ENCODE measurements around the gene DCLRE1C.
"Not testable (repeated sequence)": the region's sequence is repeated elsewhere in the genome, so short reads cannot be mapped to it uniquely, and the experiment has no call there.

The DCLRE1C gene

DNA sequence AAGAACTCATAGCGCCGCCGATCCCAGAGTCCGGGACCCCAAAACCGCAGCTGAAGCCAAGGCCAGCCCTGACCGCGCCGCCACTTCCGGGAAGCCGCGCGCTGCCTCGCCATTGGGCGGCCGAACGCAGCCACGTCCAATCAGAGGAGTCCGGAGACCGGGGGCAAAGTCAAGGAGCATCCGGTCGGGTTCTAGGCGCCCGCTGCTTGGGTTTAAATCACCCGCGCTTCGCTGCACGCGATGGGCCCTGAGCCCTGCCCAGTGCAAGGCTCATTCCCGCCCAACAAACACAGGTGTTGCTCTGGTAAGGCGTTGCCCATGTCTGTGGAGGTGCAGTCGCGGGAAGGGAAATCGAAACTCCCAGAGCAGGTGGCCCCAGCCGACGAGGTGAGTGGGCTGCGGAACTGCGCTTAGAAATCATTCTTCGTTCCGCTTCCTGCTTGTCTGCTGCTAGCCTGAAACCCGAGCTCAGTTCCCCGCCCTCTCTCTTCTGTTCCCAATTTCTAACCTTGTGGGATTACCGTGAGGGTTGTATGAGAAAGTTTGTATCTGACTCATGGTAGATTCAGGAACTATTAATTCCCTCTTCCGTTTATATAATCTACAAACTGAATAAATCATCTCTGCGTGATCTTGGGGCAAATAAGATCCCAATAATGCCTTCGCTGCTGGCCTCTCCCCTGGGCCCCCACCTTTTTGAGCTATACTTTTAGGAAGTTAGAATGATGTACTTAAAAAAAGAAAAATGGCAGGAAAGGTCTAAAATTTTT is at the start of gene DCLRE1C:
Gene DCLRE1C, minus strand, starts transcription at position 96 of the 770 bp plus-strand sequence. Its CDS starts 86 bp downstream, at position 10.
- peak; percentile 68 for DNase-seq

DNA sequence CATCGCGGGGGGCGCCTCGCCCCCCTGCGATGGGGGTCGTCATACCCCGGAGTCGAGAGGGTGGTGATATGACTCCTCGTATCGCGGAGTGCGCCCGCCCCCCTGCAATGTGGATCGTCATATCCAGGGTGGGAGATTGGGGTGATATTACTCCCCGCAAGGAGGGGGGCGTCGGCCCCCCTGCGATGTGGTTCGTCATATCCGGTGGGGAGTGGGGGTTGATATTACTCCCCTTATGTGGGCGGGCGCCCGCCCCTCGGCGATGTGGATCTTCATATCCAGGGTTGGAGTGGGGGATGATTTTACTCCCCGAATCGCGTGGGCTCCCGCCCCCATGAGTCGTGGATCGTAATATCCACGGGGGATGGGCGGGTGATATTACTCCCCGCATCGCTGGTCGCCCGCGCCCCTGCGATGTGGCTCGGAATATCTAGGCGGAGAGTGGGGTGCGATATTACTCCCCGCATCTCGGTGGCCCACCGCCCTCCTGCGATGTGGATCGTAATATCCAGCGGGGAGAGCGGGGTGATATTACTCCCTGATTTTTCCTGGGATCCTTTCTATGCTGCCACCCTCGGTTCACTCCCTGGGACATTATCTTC is 42.2 kb upstream of the DCLRE1C start:
- no peak for DNase-seq

DNA sequence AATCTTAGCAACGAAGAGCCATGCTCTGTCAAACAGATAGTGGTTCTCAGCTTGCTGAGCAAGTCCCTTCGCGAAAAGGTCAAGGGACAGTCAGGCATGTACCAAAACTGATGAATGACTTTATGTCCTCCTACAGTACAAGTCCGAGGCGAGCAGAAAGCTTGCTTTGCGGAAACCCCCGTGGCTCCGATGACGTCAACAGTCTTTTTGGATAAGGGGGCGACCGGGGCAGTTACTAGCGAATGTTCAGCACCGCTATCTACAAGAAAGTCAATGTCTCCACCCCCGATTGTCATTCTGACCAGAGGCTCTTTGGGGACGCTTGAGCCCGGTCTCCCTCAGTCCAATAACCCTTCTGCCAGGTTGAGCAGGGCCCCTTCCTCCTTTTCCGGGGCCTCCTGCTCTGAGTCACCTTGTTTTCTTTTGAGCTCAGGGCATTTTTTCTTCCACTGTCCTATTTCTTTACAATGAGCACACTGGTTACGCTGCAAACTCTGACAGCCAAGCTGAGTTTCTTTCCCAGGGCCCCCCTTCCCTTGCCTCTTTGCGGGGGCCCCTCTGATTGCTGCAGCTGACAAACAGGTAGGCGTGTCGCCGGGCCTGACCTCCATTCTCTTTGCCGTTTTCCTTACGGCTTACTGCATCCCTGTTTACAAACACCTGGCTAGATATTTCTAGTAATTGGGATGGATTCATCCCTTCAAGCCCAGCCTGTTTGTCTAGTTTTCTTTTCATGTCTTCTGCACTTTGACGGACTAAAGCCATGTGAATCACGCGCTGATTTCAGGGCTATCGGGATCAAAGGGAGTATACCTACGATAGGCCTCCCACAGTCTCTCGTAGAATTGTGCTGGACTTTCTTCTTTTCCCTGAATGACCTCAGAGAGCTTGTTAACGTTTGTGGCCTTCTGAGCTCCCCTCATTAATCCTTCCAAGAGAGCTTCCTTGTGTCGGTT is 39.9 kb upstream of the DCLRE1C start:
- DNase-seq, result not testable (repeated sequence)

DNA sequence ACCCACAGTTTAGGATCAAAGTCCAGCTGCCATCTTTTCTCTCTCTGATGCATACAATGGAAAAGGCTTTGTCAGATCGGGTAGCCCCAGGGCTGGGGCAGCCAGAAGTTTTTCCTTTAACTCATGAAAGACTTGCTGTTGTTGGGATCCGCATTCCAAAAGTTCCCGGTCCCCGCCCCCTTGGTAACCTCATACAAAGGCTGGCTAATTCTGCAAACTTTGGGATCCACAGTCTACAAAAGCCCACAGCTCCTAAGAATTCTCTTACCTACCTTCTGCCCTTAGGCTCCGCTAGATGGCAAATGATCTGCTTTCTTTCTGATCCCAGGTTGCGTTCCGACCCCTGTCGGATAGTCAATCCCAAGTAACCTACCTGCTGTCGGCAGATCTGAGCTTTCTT is 38.4 kb upstream of the DCLRE1C start:
- DNase-seq, result not testable (repeated sequence)

DNA sequence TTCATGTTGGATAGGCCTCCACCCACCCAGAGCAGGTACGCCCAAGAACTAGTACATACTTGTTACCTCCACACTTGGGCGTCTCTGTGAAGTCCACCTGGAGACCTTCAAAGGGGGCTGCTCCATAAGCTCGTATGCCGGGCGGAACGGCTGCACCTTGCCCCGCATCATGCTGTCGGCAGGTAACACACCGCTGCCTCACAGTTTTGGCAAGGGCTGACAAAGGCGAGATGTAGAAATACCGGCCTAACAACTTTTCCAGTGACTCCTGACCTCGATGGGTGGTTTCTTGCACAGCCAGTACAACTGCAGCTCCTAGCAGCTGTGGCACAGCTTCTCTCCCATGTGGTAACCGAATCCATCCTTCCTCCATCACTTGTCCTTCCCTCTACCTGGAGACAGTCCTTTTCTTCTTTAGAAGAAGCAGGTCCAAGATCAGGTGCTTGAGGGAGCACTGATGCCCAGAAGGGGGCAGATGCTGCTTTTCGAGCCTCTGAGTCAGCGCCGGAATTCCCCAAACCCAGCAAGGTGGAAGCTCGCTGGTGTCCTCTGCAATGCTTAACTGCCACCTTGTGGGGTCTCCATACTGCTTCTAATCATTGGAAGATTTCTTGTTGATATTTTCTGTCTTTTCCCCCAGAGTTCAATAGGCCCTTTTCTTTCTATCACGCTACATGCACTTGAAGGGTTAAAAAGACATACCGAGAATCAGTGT is 37.3 kb upstream of the DCLRE1C start:
- not testable (repeated sequence) for DNase-seq

DNA sequence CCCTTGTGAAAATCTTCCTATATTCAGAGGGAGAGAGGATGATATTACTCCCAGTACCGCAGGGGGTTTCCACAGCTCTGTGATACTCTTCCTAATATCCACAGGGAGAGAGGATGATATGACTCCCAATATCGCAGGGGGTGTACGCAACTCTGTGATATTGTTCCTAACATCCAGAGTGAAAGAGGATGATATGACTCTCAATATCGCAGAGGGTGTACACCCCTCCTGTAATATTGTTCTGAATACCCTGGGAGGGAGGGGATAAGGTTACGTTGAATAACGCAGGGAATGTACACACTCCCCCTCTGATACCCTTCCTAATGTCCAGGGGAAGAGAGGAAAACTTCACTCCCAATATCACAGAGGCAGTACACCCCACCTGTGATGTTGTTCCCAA is 35.7 kb upstream of the DCLRE1C start:
- DNase-seq, result not testable (repeated sequence)

DNA sequence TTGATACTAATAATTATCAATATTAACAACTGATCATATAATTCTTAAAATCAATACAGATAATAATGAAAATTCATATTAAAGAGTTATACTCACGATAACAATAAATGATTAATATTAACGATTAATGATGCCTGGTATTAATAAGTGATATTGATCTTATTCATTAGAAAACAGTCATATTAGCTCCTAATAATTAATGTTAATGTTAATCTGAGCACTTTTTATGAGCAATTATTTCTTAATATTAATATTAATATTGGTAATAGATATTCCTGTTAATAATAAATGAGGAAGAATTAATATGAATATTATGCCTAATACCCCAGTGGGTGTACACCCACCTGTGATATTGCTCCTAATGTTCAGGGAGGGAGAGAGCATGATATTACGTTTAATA is 28.8 kb upstream of the DCLRE1C start:
- DNase-seq, result no peak

DNA sequence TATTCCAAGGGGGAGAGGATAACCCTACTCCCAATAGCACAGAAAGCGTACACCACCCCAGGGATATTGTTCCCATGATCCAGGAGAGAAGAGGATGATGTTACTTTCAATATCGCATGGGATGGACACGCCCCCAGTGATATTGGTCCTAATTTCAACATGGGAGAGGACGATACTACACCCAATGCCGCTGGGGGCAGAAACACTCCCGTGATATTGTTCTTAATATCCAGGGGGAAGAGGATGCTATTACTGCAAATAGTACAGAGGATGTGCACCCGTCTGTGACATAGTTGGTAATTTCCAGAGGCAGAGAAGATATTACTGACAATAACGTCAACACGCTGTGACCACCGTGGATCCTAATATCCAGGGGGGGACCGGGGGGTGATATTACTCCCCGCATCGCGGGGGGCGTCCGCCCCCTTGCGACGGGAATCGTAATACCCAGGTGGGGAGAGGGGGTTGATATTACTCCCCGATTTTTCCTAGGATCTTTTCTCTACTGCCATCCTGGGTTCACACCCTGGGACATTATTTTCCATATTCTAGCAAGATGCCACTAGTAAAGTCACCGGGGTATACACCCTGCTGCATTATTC is 21.9 kb upstream of the DCLRE1C start:
- DNase-seq, result no peak

DNA sequence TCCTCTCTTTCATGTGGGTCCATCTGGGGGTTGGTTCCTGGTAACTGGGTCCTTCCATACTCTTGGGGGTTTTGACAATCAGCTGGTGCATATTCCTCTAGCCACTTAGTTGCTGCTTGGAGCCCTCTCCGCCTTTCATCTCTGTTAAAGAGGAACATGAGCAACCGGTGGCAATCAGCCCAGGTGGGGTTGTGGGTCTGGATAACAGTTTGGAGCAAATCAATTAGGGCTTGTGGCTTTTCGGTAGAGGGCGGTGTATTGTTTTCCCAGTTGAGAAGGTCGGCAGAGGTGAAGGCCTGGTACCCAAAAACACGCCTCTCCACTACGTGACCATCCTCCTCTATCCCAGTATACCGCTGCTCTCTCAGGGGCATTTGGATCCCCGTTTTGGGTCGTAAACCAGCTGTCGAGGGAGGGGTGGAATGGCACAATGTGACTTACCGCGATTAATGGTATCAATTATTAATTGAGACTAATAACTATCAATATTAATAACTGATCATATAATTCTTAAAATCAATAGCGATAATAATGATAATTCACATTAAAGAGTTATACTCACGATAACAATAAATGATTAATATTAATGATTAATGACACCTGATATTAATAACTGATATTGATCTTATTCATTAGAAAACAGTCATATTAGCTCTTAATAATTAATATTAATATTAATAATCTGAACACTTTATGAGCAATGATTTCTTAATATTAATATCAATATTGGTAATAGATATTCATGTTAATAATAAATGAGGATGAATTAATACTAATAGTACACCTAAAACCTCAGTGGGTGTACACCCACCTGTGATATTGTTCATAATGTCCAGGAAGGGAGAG is 20.5 kb upstream of the DCLRE1C start:
- not testable (repeated sequence) for DNase-seq

DNA sequence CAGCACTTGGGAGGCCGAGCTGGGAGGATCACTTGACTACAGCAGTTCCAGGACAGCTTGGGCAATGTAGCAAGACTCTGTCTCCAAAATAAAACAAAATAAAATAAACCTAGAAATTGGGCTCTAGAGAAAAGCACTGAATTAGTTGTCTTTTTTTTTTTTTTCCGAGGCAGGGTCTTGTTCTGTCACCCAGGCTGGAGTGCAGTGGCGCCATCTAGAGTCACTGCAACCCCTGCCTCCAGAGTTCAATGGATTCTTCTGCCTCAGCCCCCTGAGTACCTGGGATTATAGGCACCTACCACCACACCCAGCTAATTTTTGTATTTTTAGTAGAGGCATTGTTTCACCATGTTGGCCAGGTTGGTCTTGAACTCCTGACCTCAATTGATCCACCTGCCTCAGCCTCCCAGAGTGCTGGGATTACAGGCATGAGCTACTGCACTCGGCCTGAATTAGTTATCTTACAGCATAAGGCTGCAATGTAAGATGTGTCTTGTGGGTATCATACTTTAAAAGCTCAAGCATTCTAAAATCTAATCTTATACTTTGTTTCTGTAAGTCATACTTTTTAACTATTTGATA is 18.1 kb upstream of the DCLRE1C start:
- no peak for DNase-seq

DNA sequence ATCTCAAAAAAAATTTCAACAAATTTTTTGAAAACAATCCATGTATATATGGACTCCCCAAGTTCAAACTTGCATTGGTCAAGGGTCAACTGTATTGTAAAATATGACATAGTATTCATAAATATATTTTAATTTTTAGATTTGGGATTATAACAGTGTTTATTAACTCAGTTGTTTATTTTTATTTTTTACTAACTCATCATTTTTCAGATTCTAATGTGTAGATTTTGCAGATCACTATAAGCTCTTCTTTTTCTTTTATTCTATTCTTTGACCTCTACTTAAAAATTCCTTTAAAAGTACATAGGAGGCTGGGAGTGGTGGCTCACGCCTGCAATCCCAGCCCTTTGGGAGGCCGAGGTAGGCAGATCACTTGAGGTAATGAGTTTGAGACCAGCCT is 14.0 kb upstream of the DCLRE1C start:
- DNase-seq, result no peak

DNA sequence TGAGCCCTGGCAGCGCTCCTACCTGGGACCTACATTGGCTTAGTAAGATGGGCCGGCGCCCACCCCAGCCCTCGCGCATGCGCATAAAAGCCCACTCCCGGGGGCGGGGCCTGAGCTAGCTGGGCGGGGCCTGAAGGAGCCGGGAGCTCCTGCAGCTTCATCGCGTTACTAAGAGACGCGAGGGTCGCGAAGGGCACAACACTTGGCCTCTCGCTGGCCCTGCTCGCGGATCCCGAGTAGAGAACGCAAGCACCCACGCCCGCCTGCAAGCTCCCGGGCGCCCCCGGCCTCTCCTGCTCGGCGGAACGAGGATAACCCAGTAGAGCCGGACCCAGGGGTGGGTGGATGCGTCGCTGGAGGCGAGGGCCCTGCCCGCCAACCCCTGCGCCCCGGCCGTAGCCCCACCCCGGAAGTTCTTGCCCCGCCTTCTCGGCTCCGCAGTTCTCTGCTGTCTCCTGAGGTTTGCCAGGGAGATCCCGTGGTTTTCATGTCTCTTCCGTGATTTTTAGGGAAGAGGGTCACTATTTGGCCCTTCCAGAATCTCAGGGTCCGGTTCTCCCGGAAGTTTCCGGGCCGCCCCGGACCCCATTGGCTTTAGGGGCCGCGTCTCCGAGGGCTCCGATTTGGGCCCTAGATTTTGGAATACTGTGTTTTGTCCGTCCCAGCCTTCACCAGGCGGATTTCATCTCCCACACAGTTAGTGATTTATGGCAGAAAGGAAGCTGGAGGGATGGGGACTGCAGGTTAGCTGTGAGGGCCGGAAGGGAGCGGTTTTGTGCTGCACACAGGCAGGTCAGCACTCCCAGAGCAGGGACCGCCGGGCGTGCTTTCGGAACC is 5.5 kb upstream of the DCLRE1C start, which contains the start of gene MEIG1:
Gene MEIG1, plus strand, starts transcription at position 168 of the 837 bp plus-strand sequence. CDS start 7,081 bp downstream, outside the sequence.
- DNase-seq, result peak; percentile 80

DNA sequence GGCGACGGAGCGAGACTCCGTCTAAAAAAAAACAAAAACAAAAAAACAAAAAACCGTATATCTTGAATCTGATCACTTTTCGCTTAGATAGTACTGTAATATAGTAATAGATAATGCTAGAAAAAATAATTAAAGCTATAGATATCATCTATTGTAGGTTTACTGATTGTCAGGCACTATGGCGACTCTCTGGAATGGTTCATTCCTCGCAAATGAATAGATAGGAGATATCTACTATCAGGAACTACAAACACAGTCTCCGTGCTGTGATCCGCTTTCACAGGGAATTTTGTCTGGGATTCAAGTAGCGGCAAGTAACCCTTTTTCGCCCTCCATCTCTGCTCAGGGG is 5.0 kb upstream of the DCLRE1C start:
- no peak for DNase-seq

DNA sequence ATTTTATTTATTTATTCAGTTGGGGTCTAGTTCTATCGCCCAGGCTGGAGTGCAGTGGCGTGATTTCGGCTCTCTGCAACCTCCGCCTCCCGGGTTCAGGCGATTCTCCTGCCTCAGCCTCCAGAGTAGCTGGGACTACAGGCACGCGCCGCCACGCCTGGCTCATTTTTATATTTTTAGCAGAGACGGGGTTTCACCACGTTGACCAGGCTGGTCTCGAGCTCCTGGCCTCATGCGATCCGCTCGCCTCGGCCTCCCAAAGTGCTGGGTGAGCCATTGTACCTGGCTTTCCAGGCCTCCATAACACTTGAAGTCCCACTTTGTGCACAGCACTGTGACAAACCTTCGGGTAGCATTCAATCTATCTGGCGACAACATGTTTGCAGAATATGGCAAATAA is 1.0 kb upstream of the DCLRE1C start:
- no peak for DNase-seq

DNA sequence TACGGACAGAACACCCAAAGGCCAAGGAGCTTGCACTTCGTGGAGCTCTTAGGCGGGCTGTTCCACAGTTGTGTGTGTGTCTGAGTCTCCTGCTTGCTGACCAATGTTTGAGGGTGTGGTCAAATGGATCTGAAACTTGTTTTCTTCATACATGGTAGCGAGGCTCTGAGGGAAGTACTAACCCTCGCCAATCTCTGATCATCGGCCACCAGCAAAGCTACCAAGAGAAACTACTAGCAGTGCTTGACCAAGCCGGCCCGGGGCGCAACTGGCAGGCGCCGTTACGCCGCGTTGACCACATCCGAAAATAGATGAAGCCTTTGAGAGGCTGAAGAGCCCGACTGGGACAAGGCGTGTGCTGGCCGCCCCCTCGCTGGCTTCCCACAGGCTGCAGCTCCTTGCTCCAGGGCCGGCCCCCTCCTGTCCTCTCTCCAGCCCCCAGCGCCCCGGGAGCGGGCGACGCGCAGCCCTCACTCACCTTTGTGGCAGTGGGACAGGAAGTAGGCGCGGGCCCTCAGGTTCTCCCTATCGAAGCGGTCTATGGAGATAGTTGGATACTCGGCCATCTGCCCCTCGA is 384 bp downstream of the DCLRE1C start:
- no peak for DNase-seq

DNA sequence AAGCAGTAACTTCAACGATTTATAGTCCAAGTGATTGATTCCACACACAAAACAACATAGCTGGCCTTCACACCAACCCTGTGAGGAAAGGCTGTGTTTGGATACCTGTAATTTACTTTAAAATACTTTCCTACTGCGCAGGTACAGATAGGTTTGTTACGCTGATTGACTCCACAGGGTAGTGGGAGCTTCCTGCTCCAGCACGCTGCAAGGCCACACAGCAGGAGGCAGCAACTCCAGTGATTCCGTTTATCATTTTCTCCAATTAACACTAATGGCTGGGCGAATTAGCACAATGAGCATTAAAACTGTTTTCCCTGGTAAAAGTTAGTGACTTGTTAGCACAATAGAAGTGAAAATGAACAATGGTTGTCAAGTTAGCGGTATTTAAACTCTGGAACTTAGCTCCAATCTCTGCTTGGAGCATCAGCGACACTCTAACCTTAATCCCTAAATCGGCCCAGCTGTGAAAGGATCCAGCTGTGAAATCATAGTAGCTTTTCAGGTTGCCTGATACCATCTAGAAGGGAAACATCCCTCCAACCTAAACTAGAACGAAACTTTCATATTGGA is 959 bp downstream of the DCLRE1C start:
- no peak for DNase-seq

DNA sequence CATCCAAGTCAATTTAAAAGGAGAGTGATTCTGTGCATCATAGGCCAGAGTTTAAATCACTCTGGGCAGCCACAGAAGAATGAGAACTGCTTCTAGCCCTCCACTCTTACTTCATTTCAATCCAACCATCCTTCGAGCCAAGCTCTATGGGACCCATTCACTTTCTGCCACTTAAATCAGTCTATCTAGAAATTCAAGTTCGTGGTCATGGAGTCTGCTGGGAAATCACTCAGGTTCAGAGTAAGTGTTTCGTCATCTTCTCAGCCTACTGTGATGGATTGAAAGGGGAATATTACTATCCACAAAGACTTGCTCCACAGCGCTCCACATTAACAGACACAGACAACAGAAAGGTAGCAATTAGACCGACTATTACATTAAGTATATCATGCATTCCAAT is 4.6 kb downstream of the DCLRE1C start:
- DNase-seq, result no peak

DNA sequence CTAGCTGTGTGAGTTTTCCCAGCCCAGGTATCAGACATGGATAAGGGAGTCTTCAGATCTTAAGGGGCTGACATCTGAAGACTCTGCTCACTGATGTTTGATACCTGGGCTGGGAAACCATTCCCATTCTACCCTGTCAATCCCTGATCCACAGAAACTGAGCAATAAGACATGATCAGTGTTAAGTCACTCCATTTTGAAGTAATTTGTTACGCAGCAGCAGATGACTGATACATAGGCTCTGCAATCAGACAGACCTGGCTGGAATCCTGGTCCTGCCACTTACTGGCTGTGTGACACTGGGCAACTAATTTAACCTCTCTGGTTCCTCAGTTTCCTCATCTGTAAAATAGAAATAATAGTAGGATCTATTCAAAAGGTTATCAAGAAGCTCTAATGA is 6.6 kb downstream of the DCLRE1C start:
- DNase-seq, result no peak

DNA sequence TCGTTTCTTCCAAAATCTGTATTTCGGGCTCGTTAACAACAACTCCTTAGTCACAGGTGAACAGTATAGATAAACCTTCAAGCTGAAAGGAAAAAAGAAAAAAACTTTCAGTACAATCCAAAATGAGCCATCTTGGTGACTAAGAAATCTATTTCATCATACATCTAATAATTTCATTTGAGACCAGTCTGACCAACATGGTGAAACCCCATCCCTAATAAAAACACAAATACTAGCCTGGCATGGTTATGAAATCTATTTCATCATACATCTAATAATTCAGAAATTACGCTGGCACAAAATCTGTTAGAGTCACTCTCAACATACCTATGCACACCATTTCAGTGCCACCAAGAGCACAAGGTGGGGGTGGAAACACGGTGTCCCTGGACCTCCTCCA is 8.8 kb downstream of the DCLRE1C start:
- no peak for DNase-seq

Measured in NCI-H446 treated with DMSO at 0.1 percent for 48 hours (cell line).